Activated CD8-positive, alpha-beta T cell treated with anti-CD3 and anti-CD28 coated beads for 36 hours (primary cell): ENCODE measurements around the gene NID2. TPM values are rescaled to one million over a fixed set of nuclear protein-coding genes. Genes with fewer than 3 reads are reported as not detected.

Source experiments
- ATAC-seq: fragments of 200-7000 bp; cut with Tn5 transposase; one replicate; pipeline ENCODE4 v1.10.0; 2021; ENCODE audit warnings: mild to moderate bottlenecking, moderate library complexity
- CTCF ChIA-PET: fragments of 350-600 bp; sonication (Branson Sonifier 250); formaldehyde crosslinking; loops from one replicate; lab custom pipeline; 2021; ENCODE audit warnings: antibody characterized with exemption; lab: Charles Lee
- POLR2A ChIA-PET: fragments of 350-600 bp; sonication (Branson Sonifier 250); formaldehyde crosslinking; loops from one replicate; lab custom pipeline; 2021; ENCODE audit warnings: antibody characterized with exemption; lab: Charles Lee
- DNase-seq: peaks from one replicate; pipeline ENCODE4 v3.0.0-alpha.2; 2020
- H3K27ac Mint-ChIP-seq: one replicate; pipeline ENCODE4 v1.8.0; 2021; ENCODE audit warnings: mild to moderate bottlenecking, mixed read lengths
- H3K27me3 Mint-ChIP-seq: one replicate; pipeline ENCODE4 v1.8.0; 2021; ENCODE audit warnings: mixed read lengths
- H3K36me3 Mint-ChIP-seq: one replicate; pipeline ENCODE4 v1.8.0; 2021; ENCODE audit warnings: low read depth, mixed read lengths
- H3K4me1 Mint-ChIP-seq: one replicate; pipeline ENCODE4 v1.8.0; 2021; ENCODE audit warnings: low read depth, mixed read lengths
- H3K4me3 Mint-ChIP-seq: one replicate; pipeline ENCODE4 v1.8.0; 2021; ENCODE audit warnings: mild to moderate bottlenecking, moderate library complexity, mixed read lengths
- H3K9me3 Mint-ChIP-seq: one replicate; pipeline ENCODE4 v1.8.0; 2021; ENCODE audit warnings: mixed read lengths
- CTCF ChIP-seq: fragments of 200-600 bp; IDR thresholded peaks from one replicate; pipeline ENCODE4 v1.8.0; 2022; ENCODE audit warnings: antibody characterized with exemption, mild to moderate bottlenecking
- intact Hi-C: fragments of 100-400 bp; cut with micrococcal nuclease; formaldehyde crosslinking; loops from one replicate; pipeline ENCODE4 v1.10.0; 2022
- total RNA-seq, 2 experiments: library from RNA; stranded (reverse); gene quantifications; one replicate each; pipeline ENCODE4 v1.2.3, GENCODE V29; 2021

The NID2 gene
- total RNA-seq, 2 experiments from 2014 or later: 0.29 TPM; not detected in 1

DNA sequence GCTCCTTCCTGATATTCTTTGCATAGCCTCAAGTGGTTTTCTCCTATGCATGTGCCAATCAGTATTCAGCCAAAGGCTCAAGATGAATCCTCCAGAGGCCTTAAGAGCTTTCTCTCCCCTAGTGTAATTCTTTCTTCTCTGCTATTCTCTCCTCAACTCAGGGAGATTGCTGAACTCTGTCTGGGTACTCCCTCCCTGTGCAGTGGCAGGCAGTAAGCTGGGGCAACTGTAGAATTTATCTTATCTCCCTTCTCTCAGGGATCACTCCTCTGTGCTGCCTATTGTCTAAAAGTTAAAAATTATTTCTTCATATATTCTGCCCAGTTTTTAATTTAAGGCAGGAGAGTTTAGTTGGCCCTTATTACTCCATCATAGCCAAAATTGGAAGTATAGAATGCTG is 108.0 kb downstream of the NID2 start:
- TF ChIP-seq CTCF: no peak
- DNase-seq (no peak), ATAC-seq (no peak)
- intact Hi-C loops: no loop called here
- Mint-ChIP-seq H3K27ac (peak overlapping the region; percentile 38), H3K36me3 (peaks cover 75% of the 10 kb centered on the region), H3K27me3 (no peaks in the 10 kb centered on the region), H3K4me1 (peaks cover 51% of the 10 kb centered on the region), H3K4me3 (no peak overlapping the region), H3K9me3 (peaks cover 32% of the 10 kb centered on the region)
- POLR2A ChIA-PET: no interaction called here
- CTCF ChIA-PET: no interaction called here

DNA sequence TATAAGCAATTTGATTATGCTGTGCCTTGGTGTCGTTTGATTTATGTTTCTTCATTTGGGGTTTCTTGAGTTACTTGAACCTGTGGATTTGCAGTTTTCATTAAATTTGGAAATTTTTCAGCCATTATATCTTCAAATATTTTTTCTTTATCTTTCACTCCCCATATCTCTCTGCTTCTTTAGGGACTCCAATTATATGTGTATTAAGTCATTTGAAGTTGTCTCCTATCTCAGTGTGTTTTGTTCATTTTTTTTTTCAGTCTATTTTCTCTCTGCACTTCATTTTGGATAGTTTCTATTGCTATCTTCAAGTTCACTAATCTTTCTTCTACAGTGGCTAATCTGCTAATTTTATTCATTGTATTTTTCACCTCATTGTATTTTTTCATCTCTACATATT is 108.9 kb downstream of the NID2 start:
- Mint-ChIP-seq H3K27ac (no peak overlapping the region), H3K9me3 (peaks cover 32% of the 10 kb centered on the region), H3K4me3 (no peak overlapping the region), H3K27me3 (no peaks in the 10 kb centered on the region), H3K36me3 (peaks cover 79% of the 10 kb centered on the region), H3K4me1 (peaks cover 51% of the 10 kb centered on the region)
- no peak for DNase-seq
- ATAC-seq: no peak
- intact Hi-C loops: no loop called here
- POLR2A ChIA-PET: no interaction called here
- TF ChIP-seq CTCF: no peak
- CTCF ChIA-PET: no interaction called here

DNA sequence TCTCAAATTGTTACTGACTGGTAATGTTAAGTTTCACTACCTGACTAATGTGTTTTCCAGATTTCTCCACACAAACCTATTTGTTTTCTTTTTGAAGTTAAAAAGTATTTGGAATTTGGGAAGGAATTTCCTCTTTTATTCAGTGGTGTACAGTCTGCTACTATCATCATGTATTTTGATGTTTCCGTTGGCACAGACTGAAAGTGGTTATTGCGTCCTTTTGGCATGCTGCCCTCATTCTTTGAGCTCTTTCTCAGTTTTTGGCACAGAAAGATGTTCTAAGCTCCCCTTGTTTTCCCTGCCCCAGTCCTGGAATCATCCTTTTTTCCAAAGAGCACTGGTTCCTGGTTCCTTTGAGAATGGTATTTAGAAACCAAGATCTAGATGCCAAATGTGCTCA is 110.9 kb downstream of the NID2 start:
- POLR2A ChIA-PET: interaction anchor here (0.6 kb wide), 1 partner anchor 36 kb away, joined by 3 read pairs; no protein-coding TSS in a partner anchor
- Mint-ChIP-seq H3K9me3 (peaks cover 32% of the 10 kb centered on the region), H3K4me1 (peaks cover 44% of the 10 kb centered on the region), H3K36me3 (peaks cover 88% of the 10 kb centered on the region), H3K27ac (no peak overlapping the region), H3K27me3 (no peaks in the 10 kb centered on the region), H3K4me3 (no peak overlapping the region)
- ATAC-seq (no peak), DNase-seq (no peak)
- intact Hi-C loops: no loop called here
- CTCF ChIA-PET: no interaction called here
- TF ChIP-seq CTCF: no peak

Other genes starting within 250 kb of the NID2 start
- 100 to 1,000 TPM; 174 to 184 TPM for gene GNG2, start 208.4 kb downstream of the NID2 start, total RNA-seq
- gene RTRAF, start 79.5 kb downstream of the NID2 start, total RNA-seq: 100 to 1,000 TPM; 230 to 235 TPM
- under 1 TPM; 0.13 to 0.43 TPM for gene PTGDR, start 198.6 kb upstream of the NID2 start, total RNA-seq
- 10 to 100 TPM; 19.5 to 19.9 TPM for gene PTGER2, start 245.3 kb upstream of the NID2 start, total RNA-seq